PC-3 (cell line): ENCODE measurements around the gene RPS6KA2. TPM values are rescaled to one million over a fixed set of nuclear protein-coding genes. Genes with fewer than 3 reads are reported as not detected.

Experiments
- ATAC-seq: fragments of 200-7000 bp; cut with Tn5 transposase; 2 replicates; pipeline ENCODE4 v1.9.1; 2020; ENCODE audit warnings: mild to moderate bottlenecking, moderate library complexity
- BruUV-seq: library from RNA; stranded (reverse); fragments of 400-500 nt; replicated peaks from 2 replicates; lab custom pipeline; 2021; lab: Mats Ljungman, UMichigan
- CTCF ChIA-PET: fragments of 300-600 bp; sonication (Branson Sonifier 250); formaldehyde crosslinking; loops from one replicate; lab custom pipeline; 2022; ENCODE audit warnings: antibody characterized with exemption; lab: Charles Lee
- POLR2A ChIA-PET: fragments of 300-600 bp; sonication (Branson Sonifier 250); formaldehyde crosslinking; loops from one replicate; lab custom pipeline; 2022; ENCODE audit warnings: antibody characterized with exemption; ENCODE audit not compliant: unreplicated experiment; lab: Charles Lee
- DNase-seq: peaks from one replicate; pipeline ENCODE4 v3.0.0-alpha.2; 2015
- H2AFZ ChIP-seq: fragments of 300-600 bp; sonication (generic); 2 replicates; pipeline ENCODE4 v1.6.0; 2016; ENCODE audit warnings: antibody characterized with exemption, low read length
- H3F3A ChIP-seq: fragments of 300-600 bp; sonication (generic); one replicate; pipeline ENCODE4 v1.6.0; 2017; ENCODE audit warnings: antibody characterized with exemption, low read length, control low read depth, mild to moderate bottlenecking; ENCODE audit not compliant: unreplicated experiment
- H3K27ac ChIP-seq: fragments of 300-600 bp; sonication (generic); 2 replicates; pipeline ENCODE4 v1.5.1; 2016; ENCODE audit warnings: mild to moderate bottlenecking, low read length
- H3K27me3 ChIP-seq: fragments of 300-600 bp; sonication (generic); 2 replicates; pipeline ENCODE4 v1.6.1; 2016; ENCODE audit warnings: low read length, mixed read lengths
- H3K36me3 ChIP-seq: fragments of 300-600 bp; sonication (generic); 2 replicates; pipeline ENCODE4 v1.6.1; 2016; ENCODE audit warnings: low read depth, mixed run types, low read length, mixed read lengths
- H3K4me1 ChIP-seq: fragments of 300-600 bp; sonication (generic); 2 replicates; pipeline ENCODE4 v1.5.1; 2016; ENCODE audit warnings: low read length; ENCODE audit not compliant: insufficient read depth
- H3K4me2 ChIP-seq: fragments of 300-600 bp; sonication (generic); 2 replicates; pipeline ENCODE4 v1.6.0; 2016; ENCODE audit warnings: low read length
- H3K4me3 ChIP-seq: fragments of 300-600 bp; sonication (generic); 2 replicates; pipeline ENCODE4 v1.5.1; 2016; ENCODE audit warnings: mild to moderate bottlenecking, low read length, mixed read lengths
- H3K79me2 ChIP-seq: fragments of 300-600 bp; sonication (generic); 2 replicates; pipeline ENCODE4 v1.6.1; 2017; ENCODE audit warnings: low read length, mixed read lengths
- H3K9ac ChIP-seq: fragments of 300-600 bp; sonication (generic); 2 replicates; pipeline ENCODE4 v1.6.0; 2016; ENCODE audit warnings: mild to moderate bottlenecking, low read length
- H3K9me2 ChIP-seq: fragments of 300-600 bp; sonication (generic); replicated peaks from 2 replicates; pipeline ENCODE4 v1.6.1; 2016; ENCODE audit warnings: mixed run types, low read length, mixed read lengths
- H3K9me3 ChIP-seq: fragments of 300-600 bp; sonication (generic); 2 replicates; pipeline ENCODE4 v1.6.1; 2016; ENCODE audit warnings: low read length, mixed read lengths
- H4K20me1 ChIP-seq: fragments of 300-600 bp; sonication (generic); 2 replicates; pipeline ENCODE4 v1.6.1; 2016; ENCODE audit warnings: low read length, mixed read lengths
- CTCF ChIP-seq: fragments of 300-600 bp; sonication (generic); conservative IDR thresholded peaks from 2 replicates; pipeline ENCODE4 v1.5.1; 2017; ENCODE audit warnings: antibody characterized with exemption, low read depth, mild to moderate bottlenecking, low read length
- EZH2 ChIP-seq: fragments of 300-600 bp; sonication (generic); IDR thresholded peaks from one replicate; pipeline ENCODE4 v1.6.1; 2017; ENCODE audit warnings: antibody characterized with exemption, mild to moderate bottlenecking, low read length; ENCODE audit not compliant: unreplicated experiment
- EZH2phosphoT487 ChIP-seq: fragments of 300-600 bp; sonication (generic); IDR thresholded peaks from 2 replicates; pipeline ENCODE4 v1.6.1; 2018; ENCODE audit warnings: mild to moderate bottlenecking, antibody characterized with exemption, low read length, borderline replicate concordance
- intact Hi-C: fragments of 100-400 bp; cut with micrococcal nuclease; formaldehyde crosslinking; loops from 2 replicates; pipeline ENCODE4 v1.9.0; 2023
- total RNA-seq: library from RNA; depleted of rRNA; stranded (reverse); fragments of >200 nt; gene quantifications from 2 replicates; pipeline ENCODE4 v1.2.3, GENCODE V29; 2014

Gene RPS6KA2
- total RNA-seq, 1 experiment from 2014 or later = 5.1 TPM

- ChIA-PET POLR2A (no interaction called here), CTCF (interaction anchor here (0.7 kb wide), 1 partner anchor 60 kb away, joined by 4 read pairs; no protein-coding TSS in a partner anchor)
- Histone ChIP-seq H2AFZ (no peak overlapping the region), H3K9me3 (no peaks in the 10 kb centered on the region), H3K79me2 (no peaks in the 10 kb centered on the region), H4K20me1 (no peaks in the 10 kb centered on the region), H3F3A (no peaks in the 10 kb centered on the region), H3K27ac (no peak overlapping the region), H3K4me3 (no peak overlapping the region), H3K4me2 (no peak overlapping the region), H3K9me2 (no peaks in the 10 kb centered on the region), H3K4me1 (no peaks in the 10 kb centered on the region), H3K27me3 (no peaks in the 10 kb centered on the region), H3K36me3 (no peaks in the 10 kb centered on the region), H3K9ac (no peak overlapping the region)
- no peak for TF ChIP-seq EZH2phosphoT487
- TF ChIP-seq EZH2 = no peak
- no peak for TF ChIP-seq CTCF
- ATAC-seq (no peak), DNase-seq (no peak)
- no TSS peak for BruUV-seq
- intact Hi-C loops = no loop called here
Measured at GRCh38 chr6:166584853-166585429, 42.1 kb downstream of the RPS6KA2 start.

- no peak overlapping the region for H3K9ac ChIP-seq
- no peaks in the 10 kb centered on the region for H3K27me3 ChIP-seq
- H3K36me3 ChIP-seq = no peaks in the 10 kb centered on the region
- H3K9me2 ChIP-seq = no peaks in the 10 kb centered on the region
- no peak overlapping the region for H2AFZ ChIP-seq
- intact Hi-C loops = no loop called here
- no peak for DNase-seq
- no peaks in the 10 kb centered on the region for H3F3A ChIP-seq
- H3K9me3 ChIP-seq = no peaks in the 10 kb centered on the region
- CTCF ChIA-PET = interaction anchor here (0.7 kb wide), 1 partner anchor 61 kb away, joined by 4 read pairs; no protein-coding TSS in a partner anchor
- no peak for TF ChIP-seq CTCF
- no peak for TF ChIP-seq EZH2
- no peak for TF ChIP-seq EZH2phosphoT487
- H3K4me3 ChIP-seq = no peak overlapping the region
- H3K4me1 ChIP-seq = no peaks in the 10 kb centered on the region
- ATAC-seq = no peak
- no peaks in the 10 kb centered on the region for H4K20me1 ChIP-seq
- no peak overlapping the region for H3K27ac ChIP-seq
- POLR2A ChIA-PET = no interaction called here
- H3K79me2 ChIP-seq = no peaks in the 10 kb centered on the region
- BruUV-seq = no TSS peak
- no peak overlapping the region for H3K4me2 ChIP-seq
Measured at GRCh38 chr6:166584155-166584554, 42.9 kb downstream of the RPS6KA2 start.

GRCh38 chr6:166583230-166583965, 43.7 kb downstream of the RPS6KA2 start:
- Histone ChIP-seq H3K4me3 (no peak overlapping the region), H3K9ac (no peak overlapping the region), H3K9me3 (no peaks in the 10 kb centered on the region), H3K4me1 (no peaks in the 10 kb centered on the region), H3K36me3 (no peaks in the 10 kb centered on the region), H3F3A (no peaks in the 10 kb centered on the region), H3K27ac (no peak overlapping the region), H3K4me2 (no peak overlapping the region), H4K20me1 (no peaks in the 10 kb centered on the region), H3K27me3 (no peaks in the 10 kb centered on the region), H2AFZ (no peak overlapping the region), H3K79me2 (no peaks in the 10 kb centered on the region), H3K9me2 (no peaks in the 10 kb centered on the region)
- ATAC-seq = no peak
- intact Hi-C loops = no loop called here
- ChIA-PET CTCF (no interaction called here), POLR2A (no interaction called here)
- no peak for DNase-seq
- TF ChIP-seq EZH2 (no peak), CTCF (no peak), EZH2phosphoT487 (no peak)
- no TSS peak for BruUV-seq
